Right cardiac atrium (tissue), 5 donors: ENCODE results near the gene INHBE. TPM values are rescaled to one million over a fixed set of nuclear protein-coding genes. Genes with fewer than 3 reads are reported as not detected.
"Not testable (repeated sequence)": the region's sequence is repeated elsewhere in the genome, so short reads cannot be mapped to it uniquely, and the experiment has no call there.

Experiments used
- ATAC-seq, 2 donors: fragments of 200-7000 bp; cut with Tn5 transposase; one replicate each; pipeline versions ENCODE4 v1.8.0 to v1.9.1; 2020; ENCODE audit warnings: moderate library complexity in 2 of 2, mild to moderate bottlenecking in 1 of 2
- DNase-seq, 3 donors: peaks; one replicate each; pipeline ENCODE4 v3.0.0-alpha.2; 2020
- H3K27ac ChIP-seq: one replicate; pipeline ENCODE4 v1.5.1; 2013; ENCODE audit warnings: mild to moderate bottlenecking, low read length, control low read depth, moderate library complexity
- H3K27me3 ChIP-seq: one replicate; pipeline ENCODE4 v1.6.1; 2013; ENCODE audit not compliant: control insufficient read depth, insufficient read depth
- H3K4me1 ChIP-seq: one replicate; pipeline ENCODE4 v1.6.1; 2013; ENCODE audit warnings: low read length; ENCODE audit not compliant: control insufficient read depth, insufficient read depth
- H3K4me3 ChIP-seq: one replicate; pipeline ENCODE4 v1.5.1; 2013; ENCODE audit warnings: low read length, control low read depth
- H3K9me3 ChIP-seq: one replicate; pipeline ENCODE4 v1.6.1; 2013; ENCODE audit warnings: low read length; ENCODE audit not compliant: control insufficient read depth
- WGBS: extraction: QIAGEN DNeasy Blood & Tissue Kit; methylation state at CpG from one replicate; pipeline ENCODE4 v1.1.7; 2013; 5-methylcytosine and 5-hydroxymethylcytosine counted together
- intact Hi-C, 4 donors: fragments of 100-400 bp; cut with DNase I; formaldehyde crosslinking; loops; one replicate each; pipeline versions ENCODE4 v1.11.0 to v1.14.0; 2022 to 2023
- polyA plus RNA-seq: library from polyadenylated mRNA; stranded (reverse); fragments of 200-250 nt; gene quantifications from one replicate; pipeline ENCODE4 v1.2.3, GENCODE V29; 2013
- total RNA-seq, 4 donors: library from RNA; stranded (reverse); fragmentation: NEBNext Ultra II Directional; extraction: Animal tissue kit (Norgen Biotek cat#: 25700); gene quantifications; one replicate each; pipeline ENCODE4 v1.2.1, GENCODE V29; 2021
- donor health status: healthy with polysubstance abuse.
- donor health status: DM: no; HTN: yes; CAD: no.
- donor health status: DM: no; HTN: no; CAD: no.
- donor health status: DM: no; HTN: yes; CAD: no; lungs with severe emphysema.
- donor health status: DM: yes; HTN: yes; CAD: no.

INHBE gene
- total and polyA plus RNA-seq, 5 donors, result not detected

DNA sequence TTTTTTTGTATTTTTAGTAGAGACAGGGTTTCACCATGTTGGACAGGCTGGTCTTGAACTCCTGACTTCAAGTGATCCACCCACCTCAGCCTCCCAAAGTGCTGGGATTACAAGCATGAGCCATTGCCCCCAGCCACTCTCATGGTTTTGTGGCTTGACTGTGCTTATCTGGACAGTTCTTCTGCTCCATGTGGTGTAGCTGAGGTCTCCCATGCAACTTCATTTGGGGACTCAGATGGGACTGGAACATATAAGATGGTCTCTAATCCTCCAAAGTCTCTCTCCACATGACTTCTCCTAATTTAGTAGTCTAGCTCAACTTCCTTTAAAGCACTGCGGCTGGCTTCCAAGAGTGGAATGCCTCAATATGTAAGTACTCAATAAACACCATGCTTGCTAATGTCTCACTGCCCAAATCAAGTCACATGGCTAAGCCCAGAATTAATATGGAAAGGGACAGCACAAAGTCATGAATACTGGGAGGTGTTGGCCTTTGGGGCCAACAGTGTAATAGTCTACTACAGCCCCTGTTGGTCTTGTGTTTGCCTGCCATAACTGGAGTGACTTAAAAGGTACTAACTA, 13.2 kb upstream of the INHBE start:
- intact Hi-C loops, result no loop called here
- no peaks in the 10 kb centered on the region for H3K4me1 ChIP-seq
- DNase-seq (no peak), ATAC-seq (no peak)
- WGBS, result 94% methylated on average over 1 of the region's 1 CpG
- H3K4me3 ChIP-seq, result no peak overlapping the region
- H3K27me3 ChIP-seq, result no peaks in the 10 kb centered on the region
- no peaks in the 10 kb centered on the region for H3K9me3 ChIP-seq
- no peak overlapping the region for H3K27ac ChIP-seq

DNA sequence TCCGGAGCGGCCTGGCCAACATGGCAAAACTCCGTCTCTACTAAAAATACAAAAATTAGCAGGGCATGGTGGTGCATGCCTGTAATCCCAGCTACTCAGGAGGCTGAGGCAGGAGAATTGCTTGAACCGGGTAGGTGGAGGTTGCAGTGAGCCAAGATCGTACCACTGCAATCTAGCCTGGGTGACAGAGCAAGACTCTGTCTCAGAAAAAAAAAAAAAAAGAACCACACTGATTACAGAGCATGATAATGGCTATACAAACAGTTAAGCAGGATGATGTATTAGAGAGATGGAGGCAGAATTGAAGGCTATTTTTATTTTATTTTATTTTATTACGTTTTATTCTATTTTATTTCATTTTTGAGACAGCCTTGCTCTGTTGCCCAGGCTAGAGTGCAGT, 10.8 kb upstream of the INHBE start:
- not testable (repeated sequence) for H3K4me1 ChIP-seq

DNA sequence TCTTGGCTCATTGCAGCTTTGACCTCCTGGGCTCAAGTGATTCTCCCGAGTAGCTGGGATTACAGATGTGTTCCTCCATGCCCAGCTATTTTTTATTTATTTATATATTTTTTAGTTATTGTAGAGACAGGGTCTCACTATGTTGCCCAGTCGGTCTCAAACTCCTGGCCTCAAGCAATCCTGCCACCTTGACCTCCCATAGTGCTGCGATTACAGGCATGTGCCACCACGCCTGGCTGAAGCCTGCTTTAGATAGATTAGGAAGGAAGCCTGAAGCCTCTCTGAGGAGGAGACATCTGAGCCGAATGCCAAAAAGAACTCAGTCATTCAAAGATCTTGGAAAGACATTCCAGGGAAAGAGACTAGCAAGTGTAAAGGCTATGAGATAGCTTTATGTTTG, 10.4 kb upstream of the INHBE start:
- intact Hi-C loops, result no loop called here
- Histone ChIP-seq H3K4me1 (no peaks in the 10 kb centered on the region), H3K4me3 (no peak overlapping the region), H3K27ac (no peak overlapping the region), H3K27me3 (no peaks in the 10 kb centered on the region), H3K9me3 (no peaks in the 10 kb centered on the region)
- ATAC-seq, result no peak
- no peak for DNase-seq
- 63% methylated on average over 5 of the region's 5 CpGs for WGBS

More for the DNA sequence above, 10.8 kb upstream of the INHBE start:
- H3K27ac ChIP-seq, H3K27me3 ChIP-seq, ATAC-seq, H3K4me3 ChIP-seq, H3K9me3 ChIP-seq, intact Hi-C loops, DNase-seq: not testable (repeated sequence)
- WGBS, result 80% methylated on average over 6 of the region's 6 CpGs

DNA sequence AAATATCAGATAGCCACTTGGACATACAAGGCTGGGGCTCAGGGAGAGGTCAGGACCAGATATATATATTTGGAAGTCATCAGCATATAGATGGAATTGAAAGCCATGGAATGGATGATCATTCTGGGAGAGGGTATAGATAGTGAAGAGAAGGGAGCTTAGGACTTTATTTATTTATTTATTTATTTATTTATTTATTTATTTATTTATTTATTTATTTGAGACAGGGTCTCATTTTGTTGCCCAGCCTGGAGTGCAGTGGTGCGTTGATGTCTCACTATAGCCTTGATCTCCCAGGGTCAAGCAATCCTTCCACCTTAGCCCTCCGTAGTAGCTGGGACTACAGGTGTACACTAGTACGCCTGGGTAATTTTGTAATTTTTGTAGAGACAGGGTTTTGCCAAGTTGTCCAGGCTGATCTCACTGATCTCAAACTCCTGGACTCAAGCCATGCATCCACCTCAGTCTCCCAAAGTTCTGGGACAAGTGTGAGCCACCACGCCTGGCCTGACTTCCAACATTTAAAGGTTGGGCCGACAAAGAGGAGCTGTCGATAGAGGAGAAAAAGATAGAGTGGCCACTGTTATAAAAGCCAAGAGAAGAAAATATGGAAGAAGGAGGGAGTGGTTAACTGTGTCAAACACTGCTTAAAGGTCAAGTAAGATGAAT, 8.7 kb upstream of the INHBE start:
- Histone ChIP-seq H3K27me3 (no peaks in the 10 kb centered on the region), H3K9me3 (no peaks in the 10 kb centered on the region), H3K4me1 (no peaks in the 10 kb centered on the region), H3K4me3 (no peak overlapping the region), H3K27ac (no peak overlapping the region)
- ATAC-seq (no peak), DNase-seq (no peak)
- WGBS, result 95% methylated on average over 6 of the region's 6 CpGs
- intact Hi-C loops, result no loop called here

DNA sequence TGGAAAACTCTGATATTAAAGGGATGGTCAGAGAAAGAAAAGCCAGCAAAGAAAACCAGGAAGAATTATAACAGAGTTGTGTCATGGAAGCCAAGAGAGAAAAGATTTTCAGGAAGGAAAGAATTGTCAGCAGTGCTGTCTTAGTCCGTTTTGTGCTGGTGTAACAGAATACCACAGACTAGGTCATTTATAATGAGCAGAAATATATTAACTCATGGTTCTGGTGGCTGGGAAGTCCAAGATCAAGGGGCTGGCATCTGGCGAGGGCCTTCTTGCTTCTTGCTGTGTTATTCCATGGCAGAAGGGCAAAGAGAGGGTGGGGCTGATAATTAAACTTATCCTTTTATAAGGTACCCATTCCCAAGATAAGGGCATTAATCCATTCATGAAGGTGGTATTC, 6.4 kb upstream of the INHBE start:
- H3K4me1 ChIP-seq, result no peaks in the 10 kb centered on the region
- intact Hi-C loops, result no loop called here
- no peak for ATAC-seq
- no peaks in the 10 kb centered on the region for H3K27me3 ChIP-seq
- no peak overlapping the region for H3K27ac ChIP-seq
- DNase-seq, result no peak
- no peak overlapping the region for H3K4me3 ChIP-seq
- 79% methylated on average over 2 of the region's 2 CpGs for WGBS
- no peaks in the 10 kb centered on the region for H3K9me3 ChIP-seq

DNA sequence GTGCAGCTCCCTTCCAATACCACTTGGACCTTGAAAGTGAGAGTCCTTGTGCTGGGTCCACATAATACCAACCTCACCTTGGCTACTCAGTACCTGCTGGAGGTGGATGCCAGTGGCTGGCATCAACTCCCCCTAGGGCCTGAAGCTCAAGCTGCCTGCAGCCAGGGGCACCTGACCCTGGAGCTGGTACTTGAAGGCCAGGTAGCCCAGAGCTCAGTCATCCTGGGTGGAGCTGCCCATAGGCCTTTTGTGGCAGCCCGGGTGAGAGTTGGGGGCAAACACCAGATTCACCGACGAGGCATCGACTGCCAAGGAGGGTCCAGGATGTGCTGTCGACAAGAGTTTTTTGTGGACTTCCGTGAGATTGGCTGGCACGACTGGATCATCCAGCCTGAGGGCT, 5.7 kb upstream of the INHBE start:
- 94% methylated on average over 7 of the region's 7 CpGs for WGBS
- no peaks in the 10 kb centered on the region for H3K27me3 ChIP-seq
- H3K4me1 ChIP-seq, result no peaks in the 10 kb centered on the region
- DNase-seq (no peak), ATAC-seq (no peak)
- H3K9me3 ChIP-seq, result no peaks in the 10 kb centered on the region
- no peak overlapping the region for H3K27ac ChIP-seq
- intact Hi-C loops, result no loop called here
- H3K4me3 ChIP-seq, result no peak overlapping the region

DNA sequence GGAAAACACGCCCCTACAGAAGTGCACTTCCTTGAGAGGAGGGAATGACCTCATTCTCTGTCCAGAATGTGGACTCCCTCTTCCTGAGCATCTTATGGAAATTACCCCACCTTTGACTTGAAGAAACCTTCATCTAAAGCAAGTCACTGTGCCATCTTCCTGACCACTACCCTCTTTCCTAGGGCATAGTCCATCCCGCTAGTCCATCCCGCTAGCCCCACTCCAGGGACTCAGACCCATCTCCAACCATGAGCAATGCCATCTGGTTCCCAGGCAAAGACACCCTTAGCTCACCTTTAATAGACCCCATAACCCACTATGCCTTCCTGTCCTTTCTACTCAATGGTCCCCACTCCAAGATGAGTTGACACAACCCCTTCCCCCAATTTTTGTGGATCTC, 5.0 kb upstream of the INHBE start:
- H3K4me3 ChIP-seq, result no peak overlapping the region
- H3K9me3 ChIP-seq, result no peaks in the 10 kb centered on the region
- WGBS, result 79% methylated on average over 3 of the region's 3 CpGs
- intact Hi-C loops, result no loop called here
- no peak overlapping the region for H3K27ac ChIP-seq
- DNase-seq (no peak), ATAC-seq (no peak)
- no peaks in the 10 kb centered on the region for H3K4me1 ChIP-seq
- no peaks in the 10 kb centered on the region for H3K27me3 ChIP-seq

DNA sequence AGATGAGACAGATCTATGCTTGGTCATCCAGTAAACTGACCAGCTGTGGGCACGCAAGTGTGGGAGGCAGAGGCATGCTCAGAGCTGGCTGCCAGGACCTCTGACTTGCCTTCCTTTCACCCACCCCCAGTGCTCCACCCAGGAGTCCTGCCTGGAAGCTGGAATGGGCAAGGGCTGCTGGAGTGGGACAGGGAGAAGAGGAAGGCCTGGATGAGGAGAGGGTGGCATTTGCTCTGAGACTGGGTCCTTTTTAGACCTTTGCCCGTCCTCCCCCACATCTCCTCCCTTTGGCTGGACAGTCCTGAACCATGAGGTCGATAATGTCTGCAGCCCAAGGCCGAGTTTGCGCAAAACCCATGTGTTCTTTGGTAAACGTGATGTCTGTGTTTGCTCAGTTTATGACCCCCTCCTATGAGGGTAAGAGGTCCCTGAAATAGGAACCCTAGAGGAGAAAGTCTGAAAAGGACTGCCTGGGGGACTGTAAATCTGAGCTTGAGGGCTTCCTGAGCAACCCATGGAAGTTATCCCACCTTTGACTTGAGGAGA, 3.8 kb upstream of the INHBE start:
- DNase-seq (no peak), ATAC-seq (no peak)
- intact Hi-C loops, result no loop called here
- Histone ChIP-seq H3K9me3 (no peaks in the 10 kb centered on the region), H3K4me1 (no peaks in the 10 kb centered on the region), H3K27me3 (no peaks in the 10 kb centered on the region), H3K27ac (no peak overlapping the region), H3K4me3 (no peak overlapping the region)
- 74% methylated on average over 6 of the region's 6 CpGs for WGBS

DNA sequence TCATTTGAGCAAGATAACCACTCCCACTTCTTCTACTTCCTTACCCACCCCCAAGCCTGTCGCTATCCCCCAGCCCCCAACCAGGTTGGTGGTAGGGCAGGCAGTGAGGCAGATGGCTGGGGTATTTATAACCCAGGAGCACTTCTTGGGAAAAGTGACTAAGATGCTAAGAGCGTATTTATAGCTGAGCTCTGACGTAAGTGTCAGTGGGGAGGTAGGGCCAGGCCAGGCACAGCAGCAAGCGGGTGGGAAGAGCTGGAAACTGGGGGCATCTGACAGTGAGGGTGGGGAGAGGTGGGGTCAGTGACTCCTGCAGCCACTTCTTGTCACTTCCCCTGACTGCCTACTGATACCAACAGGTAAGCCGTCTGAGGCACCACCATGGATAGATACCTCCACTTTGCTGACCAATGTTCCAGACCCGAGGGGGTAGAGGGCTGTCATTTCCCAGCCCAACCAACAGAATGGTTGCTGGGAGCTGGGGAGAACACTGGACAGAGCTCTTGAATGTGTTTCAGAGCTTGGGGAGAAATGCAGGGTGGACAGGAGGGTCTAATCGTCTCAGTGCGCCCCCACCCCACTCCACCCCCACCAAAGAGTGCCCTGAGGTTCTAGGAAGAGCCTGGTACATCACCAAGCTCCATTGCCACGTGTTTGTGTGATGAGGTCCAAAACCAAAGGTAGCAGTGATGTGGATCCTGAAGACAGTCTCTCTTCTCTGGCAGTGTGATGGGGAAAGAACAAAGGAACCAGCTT, 2.7 kb upstream of the INHBE start:
- DNase-seq (peak in 1 of 3 donors; percentile 58), ATAC-seq (peak; percentile 73 to 84)
- H3K9me3 ChIP-seq, result no peaks in the 10 kb centered on the region
- no peak overlapping the region for H3K4me3 ChIP-seq
- intact Hi-C loops, result loop anchor here in 3 of 4 donors (2.0 kb wide), 1 partner anchor 144 kb away; no protein-coding TSS in a partner anchor
- no peaks in the 10 kb centered on the region for H3K4me1 ChIP-seq
- 11% methylated on average over 9 of the region's 9 CpGs for WGBS
- H3K27me3 ChIP-seq, result no peaks in the 10 kb centered on the region
- peak overlapping the region; percentile 79 for H3K27ac ChIP-seq

DNA sequence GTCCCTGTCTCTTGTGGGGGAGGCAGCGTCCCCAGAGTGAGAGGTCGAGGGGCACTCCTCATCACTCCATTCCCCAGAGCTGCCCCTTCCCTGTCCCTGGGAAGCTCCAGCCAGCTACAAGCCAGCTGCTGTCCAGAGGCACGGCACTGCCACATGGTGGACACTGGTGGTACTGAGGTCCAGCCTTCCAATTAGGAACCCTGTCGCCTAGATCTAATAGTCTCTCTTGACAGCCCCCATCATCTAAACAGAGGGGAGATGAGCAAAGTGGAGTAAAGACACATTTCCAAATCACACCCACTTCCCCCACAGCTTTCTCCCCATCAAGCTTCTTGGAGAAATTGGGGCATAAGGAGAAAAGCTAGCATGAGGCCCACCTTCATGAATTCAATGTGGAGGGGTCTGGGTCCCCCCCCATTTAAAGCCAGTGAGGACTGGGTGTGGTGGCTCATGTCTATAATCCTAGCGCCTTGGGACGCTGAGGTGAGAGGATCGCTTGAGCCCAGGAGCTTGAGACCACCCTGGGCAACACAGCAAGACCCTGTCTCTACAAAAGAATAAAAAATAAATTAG, 2.1 kb upstream of the INHBE start:
- intact Hi-C loops, result loop anchor here in 3 of 4 donors (2.0 kb wide), 1 partner anchor 144 kb away; no protein-coding TSS in a partner anchor

DNA sequence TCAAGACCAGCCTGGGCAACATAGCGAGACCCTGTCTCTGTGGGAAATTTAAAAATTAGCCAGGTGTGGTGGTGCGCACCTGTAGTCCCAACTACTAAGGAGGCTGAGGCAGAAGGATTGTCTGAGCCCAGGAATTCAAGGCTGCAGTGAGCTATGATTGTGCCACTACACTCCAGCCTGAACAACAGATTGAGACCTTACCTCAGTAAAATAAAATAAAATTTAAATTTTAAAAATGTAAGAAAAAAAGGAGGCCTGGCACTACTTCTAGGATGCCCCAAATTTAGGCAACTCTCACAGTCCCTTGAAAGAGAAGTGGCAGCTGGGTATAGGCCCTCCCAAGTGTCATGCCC, 918 bp upstream of the INHBE start:
- H3K4me3 ChIP-seq, result no peak overlapping the region
- ATAC-seq (no peak), DNase-seq (no peak)
- no peaks in the 10 kb centered on the region for H3K9me3 ChIP-seq
- H3K4me1 ChIP-seq, result no peaks in the 10 kb centered on the region
- intact Hi-C loops, result no loop called here
- H3K27ac ChIP-seq, result no peak overlapping the region
- no peaks in the 10 kb centered on the region for H3K27me3 ChIP-seq
- 94% methylated on average over 2 of the region's 2 CpGs for WGBS

More for the DNA sequence above, 2.1 kb upstream of the INHBE start:
- Histone ChIP-seq H3K9me3 (no peaks in the 10 kb centered on the region), H3K27ac (peak overlapping the region; percentile 79), H3K27me3 (no peaks in the 10 kb centered on the region), H3K4me3 (no peak overlapping the region), H3K4me1 (no peaks in the 10 kb centered on the region)
- DNase-seq (peak; percentile 79 to 94 (median 91)), ATAC-seq (peak; percentile 82 to 83)
- 17% methylated on average over 7 of the region's 7 CpGs for WGBS
